Measurements from ENCODE around the gene NKIRAS1. TPM values are rescaled to one million over a fixed set of nuclear protein-coding genes. Genes with fewer than 3 reads are reported as not detected.

NKIRAS1 gene
- total and polyA plus RNA-seq, 2 experiments from 2014 or later = 9.2 to 9.7 TPM

DNA sequence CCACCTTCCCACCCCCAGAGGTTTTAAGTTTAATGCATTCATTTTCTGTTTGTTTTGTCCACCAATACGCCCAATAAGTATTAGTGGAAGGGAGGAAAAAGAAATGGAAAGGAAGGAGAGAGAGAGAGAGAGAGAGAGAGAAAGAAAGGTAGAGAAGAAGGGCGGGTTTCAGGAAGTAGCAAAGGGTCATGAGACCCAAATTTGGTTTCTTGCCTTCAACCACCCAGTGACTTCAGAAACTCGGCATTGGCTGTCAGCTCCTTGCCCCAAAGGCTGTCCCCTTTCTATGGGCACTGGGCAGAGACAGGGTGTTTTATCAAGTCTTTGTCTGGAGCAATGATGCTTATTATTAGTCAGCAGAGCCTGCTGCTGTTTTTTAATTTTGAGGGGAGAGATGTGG lies 14.8 kb upstream of the NKIRAS1 start (continued):
- TF ChIP-seq, protein P1, sequence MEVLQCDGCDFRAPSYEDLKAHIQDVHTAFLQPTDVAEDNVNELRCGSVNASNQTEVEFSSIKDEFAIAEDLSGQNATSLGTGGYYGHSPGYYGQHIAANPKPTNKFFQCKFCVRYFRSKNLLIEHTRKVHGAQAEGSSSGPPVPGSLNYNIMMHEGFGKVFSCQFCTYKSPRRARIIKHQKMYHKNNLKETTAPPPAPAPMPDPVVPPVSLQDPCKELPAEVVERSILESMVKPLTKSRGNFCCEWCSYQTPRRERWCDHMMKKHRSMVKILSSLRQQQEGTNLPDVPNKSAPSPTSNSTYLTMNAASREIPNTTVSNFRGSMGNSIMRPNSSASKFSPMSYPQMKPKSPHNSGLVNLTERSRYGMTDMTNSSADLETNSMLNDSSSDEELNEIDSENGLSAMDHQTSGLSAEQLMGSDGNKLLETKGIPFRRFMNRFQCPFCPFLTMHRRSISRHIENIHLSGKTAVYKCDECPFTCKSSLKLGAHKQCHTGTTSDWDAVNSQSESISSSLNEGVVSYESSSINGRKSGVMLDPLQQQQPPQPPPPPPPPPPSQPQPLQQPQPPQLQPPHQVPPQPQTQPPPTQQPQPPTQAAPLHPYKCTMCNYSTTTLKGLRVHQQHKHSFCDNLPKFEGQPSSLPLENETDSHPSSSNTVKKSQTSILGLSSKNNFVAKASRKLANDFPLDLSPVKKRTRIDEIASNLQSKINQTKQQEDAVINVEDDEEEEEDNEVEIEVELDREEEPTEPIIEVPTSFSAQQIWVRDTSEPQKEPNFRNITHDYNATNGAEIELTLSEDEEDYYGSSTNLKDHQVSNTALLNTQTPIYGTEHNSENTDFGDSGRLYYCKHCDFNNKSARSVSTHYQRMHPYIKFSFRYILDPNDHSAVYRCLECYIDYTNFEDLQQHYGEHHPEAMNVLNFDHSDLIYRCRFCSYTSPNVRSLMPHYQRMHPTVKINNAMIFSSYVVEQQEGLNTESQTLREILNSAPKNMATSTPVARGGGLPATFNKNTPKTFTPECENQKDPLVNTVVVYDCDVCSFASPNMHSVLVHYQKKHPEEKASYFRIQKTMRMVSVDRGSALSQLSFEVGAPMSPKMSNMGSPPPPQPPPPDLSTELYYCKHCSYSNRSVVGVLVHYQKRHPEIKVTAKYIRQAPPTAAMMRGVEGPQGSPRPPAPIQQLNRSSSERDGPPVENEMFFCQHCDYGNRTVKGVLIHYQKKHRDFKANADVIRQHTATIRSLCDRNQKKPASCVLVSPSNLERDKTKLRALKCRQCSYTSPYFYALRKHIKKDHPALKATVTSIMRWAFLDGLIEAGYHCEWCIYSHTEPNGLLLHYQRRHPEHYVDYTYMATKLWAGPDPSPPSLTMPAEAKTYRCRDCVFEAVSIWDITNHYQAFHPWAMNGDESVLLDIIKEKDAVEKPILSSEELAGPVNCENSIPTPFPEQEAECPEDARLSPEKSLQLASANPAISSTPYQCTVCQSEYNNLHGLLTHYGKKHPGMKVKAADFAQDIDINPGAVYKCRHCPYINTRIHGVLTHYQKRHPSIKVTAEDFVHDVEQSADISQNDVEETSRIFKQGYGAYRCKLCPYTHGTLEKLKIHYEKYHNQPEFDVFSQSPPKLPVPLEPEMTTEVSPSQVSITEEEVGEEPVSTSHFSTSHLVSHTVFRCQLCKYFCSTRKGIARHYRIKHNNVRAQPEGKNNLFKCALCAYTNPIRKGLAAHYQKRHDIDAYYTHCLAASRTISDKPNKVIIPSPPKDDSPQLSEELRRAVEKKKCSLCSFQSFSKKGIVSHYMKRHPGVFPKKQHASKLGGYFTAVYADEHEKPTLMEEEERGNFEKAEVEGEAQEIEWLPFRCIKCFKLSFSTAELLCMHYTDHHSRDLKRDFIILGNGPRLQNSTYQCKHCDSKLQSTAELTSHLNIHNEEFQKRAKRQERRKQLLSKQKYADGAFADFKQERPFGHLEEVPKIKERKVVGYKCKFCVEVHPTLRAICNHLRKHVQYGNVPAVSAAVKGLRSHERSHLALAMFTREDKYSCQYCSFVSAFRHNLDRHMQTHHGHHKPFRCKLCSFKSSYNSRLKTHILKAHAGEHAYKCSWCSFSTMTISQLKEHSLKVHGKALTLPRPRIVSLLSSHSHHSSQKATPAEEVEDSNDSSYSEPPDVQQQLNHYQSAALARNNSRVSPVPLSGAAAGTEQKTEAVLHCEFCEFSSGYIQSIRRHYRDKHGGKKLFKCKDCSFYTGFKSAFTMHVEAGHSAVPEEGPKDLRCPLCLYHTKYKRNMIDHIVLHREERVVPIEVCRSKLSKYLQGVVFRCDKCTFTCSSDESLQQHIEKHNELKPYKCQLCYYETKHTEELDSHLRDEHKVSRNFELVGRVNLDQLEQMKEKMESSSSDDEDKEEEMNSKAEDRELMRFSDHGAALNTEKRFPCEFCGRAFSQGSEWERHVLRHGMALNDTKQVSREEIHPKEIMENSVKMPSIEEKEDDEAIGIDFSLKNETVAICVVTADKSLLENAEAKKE (CRISPR knock-in tag; IDR thresholded peaks at IDR 0.05) = no peak
- TF ChIP-seq, protein P2, sequence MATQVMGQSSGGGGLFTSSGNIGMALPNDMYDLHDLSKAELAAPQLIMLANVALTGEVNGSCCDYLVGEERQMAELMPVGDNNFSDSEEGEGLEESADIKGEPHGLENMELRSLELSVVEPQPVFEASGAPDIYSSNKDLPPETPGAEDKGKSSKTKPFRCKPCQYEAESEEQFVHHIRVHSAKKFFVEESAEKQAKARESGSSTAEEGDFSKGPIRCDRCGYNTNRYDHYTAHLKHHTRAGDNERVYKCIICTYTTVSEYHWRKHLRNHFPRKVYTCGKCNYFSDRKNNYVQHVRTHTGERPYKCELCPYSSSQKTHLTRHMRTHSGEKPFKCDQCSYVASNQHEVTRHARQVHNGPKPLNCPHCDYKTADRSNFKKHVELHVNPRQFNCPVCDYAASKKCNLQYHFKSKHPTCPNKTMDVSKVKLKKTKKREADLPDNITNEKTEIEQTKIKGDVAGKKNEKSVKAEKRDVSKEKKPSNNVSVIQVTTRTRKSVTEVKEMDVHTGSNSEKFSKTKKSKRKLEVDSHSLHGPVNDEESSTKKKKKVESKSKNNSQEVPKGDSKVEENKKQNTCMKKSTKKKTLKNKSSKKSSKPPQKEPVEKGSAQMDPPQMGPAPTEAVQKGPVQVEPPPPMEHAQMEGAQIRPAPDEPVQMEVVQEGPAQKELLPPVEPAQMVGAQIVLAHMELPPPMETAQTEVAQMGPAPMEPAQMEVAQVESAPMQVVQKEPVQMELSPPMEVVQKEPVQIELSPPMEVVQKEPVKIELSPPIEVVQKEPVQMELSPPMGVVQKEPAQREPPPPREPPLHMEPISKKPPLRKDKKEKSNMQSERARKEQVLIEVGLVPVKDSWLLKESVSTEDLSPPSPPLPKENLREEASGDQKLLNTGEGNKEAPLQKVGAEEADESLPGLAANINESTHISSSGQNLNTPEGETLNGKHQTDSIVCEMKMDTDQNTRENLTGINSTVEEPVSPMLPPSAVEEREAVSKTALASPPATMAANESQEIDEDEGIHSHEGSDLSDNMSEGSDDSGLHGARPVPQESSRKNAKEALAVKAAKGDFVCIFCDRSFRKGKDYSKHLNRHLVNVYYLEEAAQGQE (IDR thresholded peaks at IDR 0.05; ENCODE audit: unreplicated experiment) = no peak
- TF ChIP-seq NANOG (IDR thresholded peaks at IDR 0.05; ENCODE audit: borderline replicate concordance) (no peak), EZH2phosphoT487 (IDR thresholded peaks at IDR 0.05; ENCODE audit: unreplicated experiment) (no peak)

DNA sequence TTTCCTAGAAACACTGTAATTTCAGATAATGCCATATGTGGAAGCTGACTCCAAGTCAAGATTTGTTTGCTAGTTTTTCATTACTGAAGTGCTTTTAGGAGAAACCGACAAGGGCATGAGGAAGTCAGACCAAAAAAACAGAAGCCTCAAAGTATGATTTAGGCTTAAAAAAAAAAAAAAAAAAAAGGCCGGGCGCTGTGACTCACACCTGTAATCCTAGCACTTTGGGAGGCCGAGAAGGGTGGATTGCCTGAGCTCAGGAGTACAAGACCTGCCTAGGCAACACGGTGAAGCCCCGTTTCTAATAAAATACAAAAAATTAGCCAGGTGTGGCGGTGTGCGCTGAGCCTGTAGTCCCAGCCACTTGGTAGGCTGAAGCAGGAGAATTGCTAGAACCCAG lies 11.7 kb upstream of the NKIRAS1 start:
- Mint-ChIP-seq H3K27ac (no peak overlapping the region), H3K9me3 (no peaks in the 10 kb centered on the region), H3K36me3 (ENCODE audit: low read depth) (no peaks in the 10 kb centered on the region), H3K27me3 (ENCODE audit: insufficient read depth, low read depth, poor library complexity) (peaks cover 9% of the 10 kb centered on the region), H3K4me1 (peaks cover 13% of the 10 kb centered on the region), H3K4me3 (no peak overlapping the region)
- H2AFZ ChIP-seq = no peak overlapping the region
- ATAC-seq (no peak), DNase-seq (ENCODE audit: low spot score) (no peak)
- H3K36me3 ChIP-seq (ENCODE audit: insufficient read depth) = no peaks in the 10 kb centered on the region
- no peaks in the 10 kb centered on the region for H3K79me2 ChIP-seq (replicated peaks; ENCODE audit: insufficient read depth)
- TF ChIP-seq ZNF114 (CRISPR knock-in tag; IDR thresholded peaks at IDR 0.05) (no peak), ZNF331 (CRISPR knock-in tag; IDR thresholded peaks at IDR 0.05; ENCODE audit: low read depth) (no peak), EZH2phosphoT487 (IDR thresholded peaks at IDR 0.05; ENCODE audit: unreplicated experiment) (no peak), CREB1 (CRISPR knock-in tag; IDR thresholded peaks at IDR 0.05; ENCODE audit: low read depth) (no peak), JUNB (IDR thresholded peaks at IDR 0.05; ENCODE audit: unreplicated experiment) (no peak)
- H3F3A ChIP-seq (replicated peaks; ENCODE audit: low read depth) = no peaks in the 10 kb centered on the region
- no peaks in the 10 kb centered on the region for H4K20me1 ChIP-seq (replicated peaks; ENCODE audit: insufficient read depth)
- H3K27ac ChIP-seq (ENCODE audit: low read depth) = no peak overlapping the region
- H3K4me2 ChIP-seq = no peak overlapping the region
- H3K4me1 ChIP-seq (ENCODE audit: insufficient read depth) = peaks cover 8% of the 10 kb centered on the region; the same call in 1 of the 2 replicates
- H3K27me3 ChIP-seq (ENCODE audit: insufficient read depth) = no peaks in the 10 kb centered on the region
- H3K9me2 ChIP-seq (ENCODE audit: insufficient read depth) = no peaks in the 10 kb centered on the region; the same call in 1 of the 2 replicates
- no peak overlapping the region for H3K4me3 ChIP-seq

Data from GM23338 (cell line).